IMR-90 (cell line): Measurements from ENCODE around the gene KLHL8.

Source experiments
- CEBPB ChIP-seq: IDR thresholded peaks from 2 replicates; pipeline ENCODE4 v1.6.1; 2012; ENCODE audit warnings: low read depth, low read length, improper control_type of control experiment
- NFE2L2 ChIP-seq: fragments of 150-350 bp; IDR thresholded peaks from 2 replicates; pipeline ENCODE4 v1.6.1; 2016; ENCODE audit warnings: low read depth, mild to moderate bottlenecking, low read length
- POLR2A ChIP-seq: IDR thresholded peaks from 2 replicates; pipeline ENCODE4 v1.6.1; 2012; ENCODE audit warnings: mild to moderate bottlenecking, low read depth, low read length
- TF ChIP-seq, protein P1 (sequence below): conservative IDR thresholded peaks from 2 replicates; pipeline ENCODE4 v1.5.1; 2012; ENCODE audit warnings: mild to moderate bottlenecking, low read depth, low read length, improper control_type of control experiment
- TF ChIP-seq, protein P2 (sequence below): fragments of 150-350 bp; IDR thresholded peaks from 2 replicates; pipeline ENCODE4 v1.6.1; 2017; ENCODE audit warnings: mild to moderate bottlenecking, antibody characterized with exemption, low read length, low read depth

DNA sequence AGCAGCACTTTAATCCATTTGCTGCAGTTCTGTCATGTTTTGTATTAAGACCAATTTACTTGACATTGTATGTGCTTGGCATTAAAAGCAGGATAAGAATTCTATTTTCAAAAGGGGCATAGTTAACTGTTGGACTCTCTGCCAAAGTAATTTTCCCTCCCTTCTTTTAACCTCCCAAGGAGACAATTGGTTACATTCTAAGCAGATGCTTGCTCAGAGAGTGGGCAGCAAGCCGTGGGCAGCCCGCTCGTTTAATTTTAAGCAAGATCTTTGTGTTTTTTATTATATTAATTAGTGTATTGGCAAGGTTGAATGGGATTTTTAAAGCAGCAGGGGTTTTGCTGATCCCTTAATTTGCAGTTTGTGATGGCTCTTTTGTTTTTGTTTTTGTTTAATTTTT is 37.1 kb upstream of the KLHL8 start:
- no peak for TF ChIP-seq CEBPB
- TF ChIP-seq POLR2A: no peak
- TF ChIP-seq, protein P1, sequence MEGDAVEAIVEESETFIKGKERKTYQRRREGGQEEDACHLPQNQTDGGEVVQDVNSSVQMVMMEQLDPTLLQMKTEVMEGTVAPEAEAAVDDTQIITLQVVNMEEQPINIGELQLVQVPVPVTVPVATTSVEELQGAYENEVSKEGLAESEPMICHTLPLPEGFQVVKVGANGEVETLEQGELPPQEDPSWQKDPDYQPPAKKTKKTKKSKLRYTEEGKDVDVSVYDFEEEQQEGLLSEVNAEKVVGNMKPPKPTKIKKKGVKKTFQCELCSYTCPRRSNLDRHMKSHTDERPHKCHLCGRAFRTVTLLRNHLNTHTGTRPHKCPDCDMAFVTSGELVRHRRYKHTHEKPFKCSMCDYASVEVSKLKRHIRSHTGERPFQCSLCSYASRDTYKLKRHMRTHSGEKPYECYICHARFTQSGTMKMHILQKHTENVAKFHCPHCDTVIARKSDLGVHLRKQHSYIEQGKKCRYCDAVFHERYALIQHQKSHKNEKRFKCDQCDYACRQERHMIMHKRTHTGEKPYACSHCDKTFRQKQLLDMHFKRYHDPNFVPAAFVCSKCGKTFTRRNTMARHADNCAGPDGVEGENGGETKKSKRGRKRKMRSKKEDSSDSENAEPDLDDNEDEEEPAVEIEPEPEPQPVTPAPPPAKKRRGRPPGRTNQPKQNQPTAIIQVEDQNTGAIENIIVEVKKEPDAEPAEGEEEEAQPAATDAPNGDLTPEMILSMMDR: no peak
- TF ChIP-seq NFE2L2: no peak
- TF ChIP-seq, protein P2, sequence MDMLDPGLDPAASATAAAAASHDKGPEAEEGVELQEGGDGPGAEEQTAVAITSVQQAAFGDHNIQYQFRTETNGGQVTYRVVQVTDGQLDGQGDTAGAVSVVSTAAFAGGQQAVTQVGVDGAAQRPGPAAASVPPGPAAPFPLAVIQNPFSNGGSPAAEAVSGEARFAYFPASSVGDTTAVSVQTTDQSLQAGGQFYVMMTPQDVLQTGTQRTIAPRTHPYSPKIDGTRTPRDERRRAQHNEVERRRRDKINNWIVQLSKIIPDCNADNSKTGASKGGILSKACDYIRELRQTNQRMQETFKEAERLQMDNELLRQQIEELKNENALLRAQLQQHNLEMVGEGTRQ: no peak
